Trophoblast cell (in vitro differentiated cells and primary cell): ENCODE results near the gene CDC42EP2.

Experiments used
- DNase-seq, 2 donors: peaks; one replicate each; pipeline ENCODE4 v3.0.0-alpha.2; 2016
- H2AFZ ChIP-seq: 2 replicates; pipeline ENCODE4 v1.6.1; 2013; ENCODE audit warnings: low read length, moderate library complexity, mild to moderate bottlenecking; ENCODE audit not compliant: insufficient read depth, poor library complexity
- H2AK5ac ChIP-seq: 2 replicates; pipeline ENCODE4 v1.6.1; 2013; ENCODE audit warnings: mild to moderate bottlenecking, low read length
- H2BK120ac ChIP-seq: 2 replicates; pipeline ENCODE4 v1.6.1; 2013; ENCODE audit warnings: low read length, mild to moderate bottlenecking, moderate library complexity; ENCODE audit not compliant: insufficient read depth, poor library complexity
- H2BK12ac ChIP-seq: 2 replicates; pipeline ENCODE4 v1.6.1; 2013; ENCODE audit warnings: mild to moderate bottlenecking, low read length, moderate library complexity
- H2BK5ac ChIP-seq: 2 replicates; pipeline ENCODE4 v1.6.1; 2013; ENCODE audit warnings: low read length, low read depth, moderate library complexity, mild to moderate bottlenecking; ENCODE audit not compliant: poor library complexity
- H3K14ac ChIP-seq: 2 replicates; pipeline ENCODE4 v1.6.1; 2013; ENCODE audit warnings: mild to moderate bottlenecking, low read length
- H3K18ac ChIP-seq: 2 replicates; pipeline ENCODE4 v1.6.1; 2013; ENCODE audit warnings: mild to moderate bottlenecking, low read length
- H3K23ac ChIP-seq: 2 replicates; pipeline ENCODE4 v1.6.1; 2013; ENCODE audit warnings: low read length
- H3K27ac ChIP-seq: 2 replicates; pipeline ENCODE4 v1.5.1; 2013; ENCODE audit warnings: low read depth, mild to moderate bottlenecking, inconsistent platforms, low read length, moderate library complexity
- H3K27me3 ChIP-seq: 2 replicates; pipeline ENCODE4 v1.6.1; 2013; ENCODE audit warnings: inconsistent platforms, mild to moderate bottlenecking, low read length, moderate library complexity; ENCODE audit not compliant: insufficient read depth
- H3K36me3 ChIP-seq, 2 experiments: 1 replicate in 1 of 2; 2 replicates in 1 of 2; pipeline ENCODE4 v1.6.1; 2013; ENCODE audit warnings: low read length in 2 of 2, mild to moderate bottlenecking in 2 of 2, moderate library complexity in 1 of 2; ENCODE audit not compliant: insufficient read depth in 2 of 2, control insufficient read depth in 1 of 2
- H3K4ac ChIP-seq: 2 replicates; pipeline ENCODE4 v1.6.1; 2013; ENCODE audit warnings: low read depth, mild to moderate bottlenecking, low read length, moderate library complexity
- H3K4me1 ChIP-seq, 2 experiments: 1 replicate in 1 of 2; 2 replicates in 1 of 2; pipeline ENCODE4 v1.6.1; 2013; ENCODE audit warnings: low read length in 2 of 2, mild to moderate bottlenecking in 2 of 2, moderate library complexity in 1 of 2; ENCODE audit not compliant: insufficient read depth in 2 of 2, control insufficient read depth in 1 of 2
- H3K4me2 ChIP-seq: 2 replicates; pipeline ENCODE4 v1.6.1; 2013; ENCODE audit warnings: inconsistent platforms, mild to moderate bottlenecking, low read length, moderate library complexity
- H3K4me3 ChIP-seq: 2 replicates; pipeline ENCODE4 v1.5.1; 2013; ENCODE audit warnings: mild to moderate bottlenecking, low read depth, low read length, inconsistent platforms
- H3K79me1 ChIP-seq: one replicate; pipeline ENCODE4 v1.6.1; 2013; ENCODE audit warnings: low read length
- H3K79me2 ChIP-seq: 2 replicates; pipeline ENCODE4 v1.6.1; 2013; ENCODE audit warnings: low read length, mild to moderate bottlenecking; ENCODE audit not compliant: control insufficient read depth, insufficient read depth, poor library complexity
- H3K9ac ChIP-seq: 2 replicates; pipeline ENCODE4 v1.6.1; 2013; ENCODE audit warnings: mild to moderate bottlenecking, low read length
- H3K9me3 ChIP-seq: 2 replicates; pipeline ENCODE4 v1.6.1; 2013; ENCODE audit warnings: low read depth, mild to moderate bottlenecking, control low read depth, inconsistent platforms, low read length; ENCODE audit not compliant: insufficient read depth
- H4K12ac ChIP-seq: 2 replicates; pipeline ENCODE4 v1.6.1; 2013; ENCODE audit warnings: low read depth, mild to moderate bottlenecking, low read length, moderate library complexity
- H4K8ac ChIP-seq: 2 replicates; pipeline ENCODE4 v1.6.1; 2013; ENCODE audit warnings: low read depth, mild to moderate bottlenecking, low read length, moderate library complexity
- H4K91ac ChIP-seq: one replicate; pipeline ENCODE4 v1.6.1; 2013; ENCODE audit warnings: low read depth, mild to moderate bottlenecking, low read length, moderate library complexity
- WGBS: extraction: QIAGEN DNeasy Blood & Tissue Kit; methylation state at CpG from one replicate; pipeline ENCODE4 v1.1.7; 2013; ENCODE audit warnings: missing lambda C conversion rate; ENCODE audit not compliant: insufficient read length, insufficient coverage; ENCODE audit errors: extremely low coverage; 5-methylcytosine and 5-hydroxymethylcytosine counted together

Gene CDC42EP2

DNA sequence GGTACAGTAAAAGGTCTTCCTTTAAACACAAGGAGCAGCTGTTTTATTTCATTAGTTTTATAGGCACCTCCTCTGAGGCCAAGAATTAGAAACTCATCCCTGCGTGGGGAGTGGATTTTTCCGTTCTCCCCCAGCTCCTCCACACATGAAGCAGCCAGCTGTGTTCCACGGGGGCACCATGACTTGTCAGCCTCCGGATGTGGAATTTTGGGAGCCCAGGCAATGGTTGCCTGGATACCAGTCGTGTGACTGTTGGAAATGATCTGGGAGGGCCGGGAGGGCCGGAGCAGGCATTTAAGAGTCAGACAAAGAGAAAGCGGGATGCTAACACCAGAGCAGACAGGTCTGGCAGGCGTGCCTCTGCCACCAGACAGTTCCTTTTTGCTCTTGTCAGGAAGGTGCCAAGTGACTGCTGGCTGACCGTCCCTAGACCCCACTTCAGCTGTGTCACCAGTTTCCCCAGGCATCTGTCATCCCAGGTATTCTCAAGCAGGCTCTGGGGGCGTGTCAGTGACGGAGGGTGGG, 15.9 kb upstream of the CDC42EP2 start:
- Histone ChIP-seq H3K4me2 (no peak overlapping the region), H2BK120ac (no peak overlapping the region), H3K9me3 (peaks cover 1% of the 10 kb centered on the region), H2BK5ac (no peak overlapping the region), H3K27me3 (no peaks in the 10 kb centered on the region), H4K12ac (no peak overlapping the region), H2BK12ac (no peak overlapping the region), H3K27ac (no peak overlapping the region), H2AFZ (no peak overlapping the region), H3K4ac (no peak overlapping the region), H3K14ac (no peak overlapping the region), H3K79me1 (peaks cover 5% of the 10 kb centered on the region), H3K79me2 (no peaks in the 10 kb centered on the region), H3K36me3 (peaks cover 45 to 48% of the 10 kb centered on the region in 2 experiments), H3K9ac (no peak overlapping the region), H3K4me3 (no peak overlapping the region), H3K4me1 (peaks cover 11 to 15% of the 10 kb centered on the region in 2 experiments), H3K23ac (no peak overlapping the region), H4K91ac (no peak overlapping the region), H4K8ac (no peak overlapping the region), H3K18ac (no peak overlapping the region), H2AK5ac (no peak overlapping the region)
- no CpG with 5 or more reads among the region's 12 CpGs for WGBS
- no peak for DNase-seq

GRCh38 chr11:65300621-65301275, 13.9 kb upstream of the CDC42EP2 start:
- H3K4ac ChIP-seq: no peak overlapping the region
- H4K91ac ChIP-seq: no peak overlapping the region
- no peak for DNase-seq
- no peaks in the 10 kb centered on the region for H3K79me2 ChIP-seq
- H3K9ac ChIP-seq: no peak overlapping the region
- no peaks in the 10 kb centered on the region for H3K27me3 ChIP-seq
- WGBS: no CpG with 5 or more reads among the region's 17 CpGs
- no peak overlapping the region for H4K8ac ChIP-seq
- H3K4me2 ChIP-seq: no peak overlapping the region
- peaks cover 34 to 38% of the 10 kb centered on the region in 2 experiments for H3K36me3 ChIP-seq
- H2AK5ac ChIP-seq: no peak overlapping the region
- no peak overlapping the region for H3K27ac ChIP-seq
- peaks cover 5% of the 10 kb centered on the region for H3K79me1 ChIP-seq
- no peak overlapping the region for H2BK5ac ChIP-seq
- no peak overlapping the region for H3K14ac ChIP-seq
- H2BK12ac ChIP-seq: no peak overlapping the region
- peaks cover 1% of the 10 kb centered on the region for H3K9me3 ChIP-seq
- H2AFZ ChIP-seq: no peak overlapping the region
- H3K4me3 ChIP-seq: no peak overlapping the region
- H3K18ac ChIP-seq: no peak overlapping the region
- H3K23ac ChIP-seq: no peak overlapping the region
- no peak overlapping the region for H4K12ac ChIP-seq
- peaks cover 11 to 15% of the 10 kb centered on the region in 2 experiments for H3K4me1 ChIP-seq
- H2BK120ac ChIP-seq: no peak overlapping the region

GRCh38 chr11:65301491-65302329, 13.0 kb upstream of the CDC42EP2 start:
- Histone ChIP-seq H3K79me2 (no peaks in the 10 kb centered on the region), H3K23ac (no peak overlapping the region), H3K9ac (no peak overlapping the region), H2AFZ (no peak overlapping the region), H2AK5ac (peak overlapping the region; percentile 52), H2BK5ac (peak overlapping the region; percentile 6), H3K14ac (peak overlapping the region; percentile 45), H4K12ac (no peak overlapping the region), H3K36me3 (peaks cover 24 to 34% of the 10 kb centered on the region in 2 experiments), H3K79me1 (peaks cover 5% of the 10 kb centered on the region), H4K91ac (peak overlapping the region; percentile 23), H2BK12ac (peak overlapping the region; percentile 46), H3K4ac (no peak overlapping the region), H3K27me3 (no peaks in the 10 kb centered on the region), H3K4me1 (peaks cover 11 to 15% of the 10 kb centered on the region in 2 experiments), H3K9me3 (peaks cover 1% of the 10 kb centered on the region), H3K18ac (peak overlapping the region; percentile 28), H3K4me2 (peak overlapping the region; percentile 14), H2BK120ac (peak overlapping the region; percentile 1), H3K4me3 (no peak overlapping the region), H4K8ac (peak overlapping the region; percentile 2), H3K27ac (no peak overlapping the region)
- DNase-seq: peak; percentile 50 to 66
- WGBS: no CpG with 5 or more reads among the region's 12 CpGs

GRCh38 chr11:65303555-65303954, 11.1 kb upstream of the CDC42EP2 start:
- no peak overlapping the region for H2AFZ ChIP-seq
- no peak overlapping the region for H2BK120ac ChIP-seq
- H2BK12ac ChIP-seq: no peak overlapping the region
- H3K4me1 ChIP-seq: peaks cover 11 to 15% of the 10 kb centered on the region in 2 experiments
- no peak for DNase-seq
- no CpG with 5 or more reads among the region's 3 CpGs for WGBS
- H3K79me2 ChIP-seq: no peaks in the 10 kb centered on the region
- H3K14ac ChIP-seq: no peak overlapping the region
- H3K36me3 ChIP-seq: peaks cover 11 to 22% of the 10 kb centered on the region in 2 experiments
- no peak overlapping the region for H3K23ac ChIP-seq
- H2BK5ac ChIP-seq: no peak overlapping the region
- no peak overlapping the region for H2AK5ac ChIP-seq
- H4K12ac ChIP-seq: no peak overlapping the region
- H3K79me1 ChIP-seq: peaks cover 5% of the 10 kb centered on the region
- no peak overlapping the region for H3K4ac ChIP-seq
- no peak overlapping the region for H3K9ac ChIP-seq
- H3K9me3 ChIP-seq: peaks cover 1% of the 10 kb centered on the region
- H3K18ac ChIP-seq: no peak overlapping the region
- H4K91ac ChIP-seq: no peak overlapping the region
- no peak overlapping the region for H3K27ac ChIP-seq
- no peaks in the 10 kb centered on the region for H3K27me3 ChIP-seq
- H4K8ac ChIP-seq: no peak overlapping the region
- no peak overlapping the region for H3K4me3 ChIP-seq
- no peak overlapping the region for H3K4me2 ChIP-seq
